Spleen (tissue), 11 donors: ENCODE data around the gene SLC35C1. TPM values are rescaled to one million over a fixed set of nuclear protein-coding genes. Genes with fewer than 3 reads are reported as not detected.

Experiments
- DNase-seq: peaks from one replicate; pipeline ENCODE4 v3.0.0-alpha.2; 2020
- H3K27ac ChIP-seq, 8 donors: fragments of 200-600 bp; sonication (generic) in 7 of 8; 1 replicate in 4 of 8; 2 replicates in 4 of 8; pipeline versions ENCODE4 v1.5.0 to v1.8.0; 2016 to 2021; ENCODE audit warnings: inconsistent platforms in 4 of 8, mild to moderate bottlenecking in 4 of 8, moderate library complexity in 1 of 8
- H3K27me3 ChIP-seq, 7 donors: fragments of 200-600 bp; sonication (generic) in 6 of 7; replicated peaks in 1 of 7; 1 replicate in 4 of 7; 2 replicates in 3 of 7; pipeline versions ENCODE4 v1.5.0 to v1.8.0; 2016 to 2021; ENCODE audit warnings: inconsistent platforms in 3 of 7, mild to moderate bottlenecking in 1 of 7
- H3K36me3 ChIP-seq, 6 donors: fragments of 200-600 bp; sonication (generic) in 5 of 6; 1 replicate in 4 of 6; 2 replicates in 2 of 6; pipeline versions ENCODE4 v1.5.0 to v1.8.0; 2016 to 2021; ENCODE audit warnings: inconsistent platforms in 2 of 6
- H3K4me1 ChIP-seq, 6 donors: fragments of 200-600 bp; sonication (generic) in 5 of 6; 1 replicate in 3 of 6; 2 replicates in 3 of 6; pipeline versions ENCODE4 v1.5.0 to v1.8.0; 2016 to 2021; ENCODE audit warnings: inconsistent platforms in 3 of 6
- H3K4me3 ChIP-seq, 8 donors: fragments of 200-600 bp; sonication (generic) in 7 of 8; 1 replicate in 4 of 8; 2 replicates in 4 of 8; pipeline versions ENCODE4 v1.5.0 to v1.8.0; 2016 to 2021; ENCODE audit warnings: inconsistent platforms in 4 of 8, mild to moderate bottlenecking in 4 of 8, moderate library complexity in 2 of 8
- H3K9me3 ChIP-seq, 8 donors: fragments of 200-600 bp; sonication (generic) in 7 of 8; 1 replicate in 4 of 8; 2 replicates in 4 of 8; pipeline versions ENCODE4 v1.5.0 to v1.8.0; 2016 to 2021; ENCODE audit warnings: inconsistent platforms in 4 of 8
- CTCF ChIP-seq, 11 experiments: fragments of 200-600 bp in 7 of 11; fragments of 450-650 bp in 4 of 11; sonication (generic) in 4 of 11; IDR thresholded peaks in 8 of 11; conservative IDR thresholded peaks in 3 of 11; 1 replicate in 7 of 11; 2 replicates in 4 of 11; pipeline versions ENCODE4 v1.4.0 to v1.8.0; 2016 to 2021; ENCODE audit warnings: antibody characterized with exemption in 11 of 11, inconsistent platforms in 4 of 11, mild to moderate bottlenecking in 1 of 11
- POLR2A ChIP-seq, 3 donors: fragments of 450-650 bp; IDR thresholded peaks; one replicate each; pipeline ENCODE4 v1.5.1; 2017; ENCODE audit warnings: antibody characterized with exemption in 3 of 3, mild to moderate bottlenecking in 1 of 3
- POLR2AphosphoS5 ChIP-seq, 3 donors: sonication (generic); formaldehyde crosslinking; IDR thresholded peaks; one replicate each; pipeline ENCODE4 v1.5.1; 2017; ENCODE audit warnings: antibody characterized with exemption in 3 of 3
- WGBS, 5 donors: extraction: QIAGEN DNeasy Blood & Tissue Kit in 3 of 5; methylation state at CpG; one replicate each; pipeline versions ENCODE4 v1.1.5 to v1.1.7; 2013 to 2018; 5-methylcytosine and 5-hydroxymethylcytosine counted together
- intact Hi-C: fragments of 100-400 bp; cut with DNase I; formaldehyde crosslinking; loops from one replicate; pipeline ENCODE4 v1.15.0; 2023; ENCODE audit warnings: low total_unique reads
- polyA plus RNA-seq, 3 donors: library from polyadenylated mRNA; stranded (reverse); fragments of 200-250 nt; gene quantifications; one replicate each; pipeline ENCODE4 v1.2.1, GENCODE V29; 2013
- total RNA-seq, 7 donors: library from RNA; depleted of rRNA in 3 of 7; stranded (reverse); fragments of >200 nt in 3 of 7; fragmentation: NEBNext Ultra II Directional in 4 of 7; extraction: Animal tissue kit (Norgen Biotek cat#: 25700) in 4 of 7; gene quantifications; one replicate each; pipeline versions ENCODE4 v1.1.0 to v1.2.1, GENCODE V29; 2016 to 2021
- donor health status: healthy with polysubstance abuse.
- donor health status: DM: no; HTN: no; CAD: no; lungs with moderate emphysema.
- donor health status: DM: no; HTN: no; CAD: no.
- donor health status: Bipolar disorder and iron deficiency.
- donor health status: healthy.
- donor health status: DM: no; HTN: no; CAD: no.
- donor health status: DM: yes; HTN: yes; CAD: no.

Gene SLC35C1
- total and polyA plus RNA-seq, 10 donors = 2.8 to 14.2 (median 10.4) TPM

GRCh38 chr11:45827123-45827522 lies 22.2 kb downstream of the SLC35C1 start:
- TF ChIP-seq POLR2AphosphoS5 (IDR thresholded peaks at IDR 0.05) (no peak), POLR2A (IDR thresholded peaks at IDR 0.05) (no peak), CTCF (IDR thresholded peaks at IDR 0.05 in 8 of 11, conservative IDR thresholded peaks at IDR 0.05 in 3 of 11) (no peak)

GRCh38 chr11:45828996-45829395 lies 24.0 kb downstream of the SLC35C1 start:
- no peak overlapping the region for H3K4me3 ChIP-seq
- H3K27me3 ChIP-seq = peaks cover 0 to 20% (median 0%) of the 10 kb centered on the region in 7 donors
- H3K4me1 ChIP-seq = no peaks in the 10 kb centered on the region
- no peaks in the 10 kb centered on the region for H3K36me3 ChIP-seq
- H3K9me3 ChIP-seq = peaks cover 0 to 3% (median 0%) of the 10 kb centered on the region in 8 donors
- H3K27ac ChIP-seq = no peak overlapping the region
- no peak for DNase-seq
- intact Hi-C loops = no loop called here
- 57 to 72% (median 69%) methylated on average over 4 of the region's 4 CpGs for WGBS, 5 donors
- TF ChIP-seq POLR2AphosphoS5 (IDR thresholded peaks at IDR 0.05) = no peak
- no peak for TF ChIP-seq CTCF (IDR thresholded peaks at IDR 0.05 in 8 of 11, conservative IDR thresholded peaks at IDR 0.05 in 3 of 11)
- TF ChIP-seq POLR2A (IDR thresholded peaks at IDR 0.05) = no peak

More at GRCh38 chr11:45827123-45827522, 22.2 kb downstream of the SLC35C1 start:
- intact Hi-C loops = no loop called here
- Histone ChIP-seq H3K36me3 (no peaks in the 10 kb centered on the region), H3K4me3 (no peak overlapping the region), H3K27me3 (peaks cover 0 to 20% (median 0%) of the 10 kb centered on the region in 7 donors), H3K27ac (no peak overlapping the region), H3K9me3 (peaks cover 0 to 3% (median 0%) of the 10 kb centered on the region in 8 donors), H3K4me1 (no peaks in the 10 kb centered on the region)
- 90 to 95% (median 91%) methylated on average over 4 of the region's 4 CpGs for WGBS, 5 donors
- no peak for DNase-seq

GRCh38 chr11:45830596-45830995 lies 25.6 kb downstream of the SLC35C1 start:
- Histone ChIP-seq H3K36me3 (no peaks in the 10 kb centered on the region), H3K9me3 (peaks cover 0 to 3% (median 0%) of the 10 kb centered on the region in 8 donors), H3K4me3 (no peak overlapping the region), H3K4me1 (peaks cover 0 to 6% (median 0%) of the 10 kb centered on the region in 6 donors), H3K27me3 (peaks cover 0 to 20% (median 0%) of the 10 kb centered on the region in 7 donors), H3K27ac (no peak overlapping the region)
- intact Hi-C loops = no loop called here
- 88 to 94% (median 92%) methylated on average over 2 of the region's 2 CpGs for WGBS, 5 donors
- no peak for DNase-seq
- TF ChIP-seq CTCF (IDR thresholded peaks at IDR 0.05 in 8 of 11, conservative IDR thresholded peaks at IDR 0.05 in 3 of 11) (no peak), POLR2A (IDR thresholded peaks at IDR 0.05) (no peak)

GRCh38 chr11:45832811-45833441 lies 28.0 kb downstream of the SLC35C1 start:
- intact Hi-C loops = no loop called here
- no peak for TF ChIP-seq POLR2A (IDR thresholded peaks at IDR 0.05)
- no peak for TF ChIP-seq CTCF (IDR thresholded peaks at IDR 0.05 in 8 of 11, conservative IDR thresholded peaks at IDR 0.05 in 3 of 11)
- TF ChIP-seq POLR2AphosphoS5 (IDR thresholded peaks at IDR 0.05) = no peak
- peaks cover 0 to 6% (median 0%) of the 10 kb centered on the region in 6 donors for H3K4me1 ChIP-seq
- no peaks in the 10 kb centered on the region for H3K27me3 ChIP-seq
- no peak for DNase-seq
- WGBS, 5 donors = 79 to 91% (median 86%) methylated on average over 9 of the region's 9 CpGs
- no peak overlapping the region for H3K4me3 ChIP-seq
- H3K36me3 ChIP-seq = no peaks in the 10 kb centered on the region
- H3K9me3 ChIP-seq = no peaks in the 10 kb centered on the region
- H3K27ac ChIP-seq = no peak overlapping the region
